H9 (cell line): ENCODE results near the gene FOXN4. TPM values are rescaled to one million over a fixed set of nuclear protein-coding genes. Genes with fewer than 3 reads are reported as not detected.

ENCODE experiments used
- DNase-seq: peaks from one replicate; pipeline ENCODE4 v3.0.0-alpha.2; 2017
- H2AFZ ChIP-seq: one replicate; pipeline ENCODE4 v1.6.1; 2013; ENCODE audit warnings: mild to moderate bottlenecking, low read length, control low read depth, moderate library complexity
- H2AK5ac ChIP-seq: 2 replicates; pipeline ENCODE4 v1.6.1; 2013; ENCODE audit warnings: low read length, control low read depth, mixed read lengths; ENCODE audit not compliant: insufficient read length
- H2BK120ac ChIP-seq: one replicate; pipeline ENCODE4 v1.6.1; 2013; ENCODE audit warnings: low read depth, mild to moderate bottlenecking, low read length, control low read depth, inconsistent platforms; ENCODE audit not compliant: poor library complexity, severe bottlenecking
- H2BK12ac ChIP-seq: 2 replicates; pipeline ENCODE4 v1.6.1; 2013; ENCODE audit warnings: low read length, control low read depth, mixed read lengths, low read depth; ENCODE audit not compliant: insufficient read length
- H2BK15ac ChIP-seq: 2 replicates; pipeline ENCODE4 v1.6.1; 2013; ENCODE audit warnings: low read depth, low read length, control low read depth
- H2BK20ac ChIP-seq: one replicate; pipeline ENCODE4 v1.6.1; 2013; ENCODE audit warnings: low read depth, mild to moderate bottlenecking, low read length, control low read depth, inconsistent platforms; ENCODE audit not compliant: poor library complexity, severe bottlenecking
- H2BK5ac ChIP-seq: 2 replicates; pipeline ENCODE4 v1.6.1; 2013; ENCODE audit warnings: low read length, control low read depth, mixed read lengths; ENCODE audit not compliant: insufficient read length
- H3K14ac ChIP-seq: 2 replicates; pipeline ENCODE4 v1.6.1; 2013; ENCODE audit warnings: low read length, control low read depth; ENCODE audit not compliant: insufficient read depth
- H3K18ac ChIP-seq: 2 replicates; pipeline ENCODE4 v1.6.1; 2013; ENCODE audit warnings: low read depth, mild to moderate bottlenecking, mixed read lengths, low read length, control low read depth; ENCODE audit not compliant: insufficient read length
- H3K23ac ChIP-seq: 2 replicates; pipeline ENCODE4 v1.6.1; 2013; ENCODE audit warnings: low read length, control low read depth, mixed read lengths, low read depth; ENCODE audit not compliant: insufficient read length
- H3K23me2 ChIP-seq: 2 replicates; pipeline ENCODE4 v1.6.1; 2013; ENCODE audit warnings: low read depth, mild to moderate bottlenecking, mixed read lengths, low read length, control low read depth; ENCODE audit not compliant: insufficient read length, poor library complexity, severe bottlenecking
- H3K27ac ChIP-seq: 2 replicates; pipeline ENCODE4 v1.5.1; 2013; ENCODE audit warnings: low read length, control low read depth, mixed read lengths, low read depth; ENCODE audit not compliant: insufficient read length
- H3K27me3 ChIP-seq: 2 replicates; pipeline ENCODE4 v1.6.1; 2013; ENCODE audit warnings: low read length, control low read depth, inconsistent platforms; ENCODE audit not compliant: insufficient read depth
- H3K4ac ChIP-seq: 2 replicates; pipeline ENCODE4 v1.6.1; 2013; ENCODE audit warnings: low read depth, mild to moderate bottlenecking, control low read depth, inconsistent platforms, low read length, moderate library complexity
- H3K4me1 ChIP-seq: 2 replicates; pipeline ENCODE4 v1.6.1; 2013; ENCODE audit warnings: low read length, control low read depth, inconsistent platforms; ENCODE audit not compliant: insufficient read depth
- H3K4me2 ChIP-seq: 2 replicates; pipeline ENCODE4 v1.6.1; 2013; ENCODE audit warnings: low read length, control low read depth, mixed read lengths; ENCODE audit not compliant: insufficient read length, insufficient read depth
- H3K56ac ChIP-seq: 2 replicates; pipeline ENCODE4 v1.6.1; 2013; ENCODE audit warnings: low read depth, mild to moderate bottlenecking, mixed read lengths, low read length, control low read depth; ENCODE audit not compliant: insufficient read length
- H3K79me1 ChIP-seq: 2 replicates; pipeline ENCODE4 v1.6.1; 2013; ENCODE audit warnings: low read depth, mild to moderate bottlenecking, moderate library complexity, low read length, control low read depth, inconsistent platforms; ENCODE audit not compliant: insufficient read depth, poor library complexity, severe bottlenecking
- H3K79me2 ChIP-seq: 2 replicates; pipeline ENCODE4 v1.6.1; 2013; ENCODE audit warnings: low read length, control low read depth, inconsistent platforms; ENCODE audit not compliant: insufficient read depth
- H3K9ac ChIP-seq: 2 replicates; pipeline ENCODE4 v1.6.1; 2013; ENCODE audit warnings: low read length, control low read depth, mixed read lengths; ENCODE audit not compliant: insufficient read length; ENCODE audit errors: extremely low read depth
- H3K9me3 ChIP-seq: one replicate; pipeline ENCODE4 v1.6.1; 2013; ENCODE audit warnings: low read depth, low read length, inconsistent platforms; ENCODE audit not compliant: control insufficient read depth
- H3T11ph ChIP-seq: one replicate; pipeline ENCODE4 v1.6.1; 2013; ENCODE audit warnings: mild to moderate bottlenecking, low read length, control low read depth, inconsistent platforms
- H4K20me1 ChIP-seq: one replicate; pipeline ENCODE4 v1.6.1; 2013; ENCODE audit not compliant: control insufficient read depth, insufficient read length, insufficient read depth
- H4K5ac ChIP-seq: 2 replicates; pipeline ENCODE4 v1.6.1; 2013; ENCODE audit warnings: low read depth, mild to moderate bottlenecking, mixed read lengths, low read length, control low read depth; ENCODE audit not compliant: insufficient read length
- H4K8ac ChIP-seq: replicated peaks from 2 replicates; pipeline ENCODE4 v1.6.1; 2013; ENCODE audit warnings: low read length, control low read depth, mixed read lengths, low read depth; ENCODE audit not compliant: insufficient read length
- H4K91ac ChIP-seq: 2 replicates; pipeline ENCODE4 v1.6.1; 2013; ENCODE audit warnings: low read depth, mild to moderate bottlenecking, moderate library complexity, mixed read lengths, low read length, control low read depth; ENCODE audit not compliant: insufficient read length
- H3K27ac Mint-ChIP-seq, 3 experiments: 2 replicates in 2 of 3; 3 replicates in 1 of 3; pipeline ENCODE4 v1.8.0; 2020 to 2021; ENCODE audit warnings: mixed read lengths in 3 of 3, mild to moderate bottlenecking in 1 of 3, moderate library complexity in 1 of 3
- H3K27me3 Mint-ChIP-seq: 2 replicates; pipeline ENCODE4 v1.8.0; 2021; ENCODE audit warnings: low read depth, mild to moderate bottlenecking, moderate library complexity, mixed read lengths
- H3K36me3 Mint-ChIP-seq, 3 experiments: 2 replicates in 2 of 3; 3 replicates in 1 of 3; pipeline ENCODE4 v1.8.0; 2020 to 2021; ENCODE audit warnings: low read depth in 3 of 3, mixed read lengths in 3 of 3; ENCODE audit not compliant: insufficient read depth in 1 of 3
- H3K4me1 Mint-ChIP-seq, 2 experiments: 2 replicates each; pipeline ENCODE4 v1.8.0; 2020; ENCODE audit warnings: mixed read lengths in 2 of 2
- H3K4me3 Mint-ChIP-seq, 2 experiments: 2 replicates in 1 of 2; 3 replicates in 1 of 2; pipeline ENCODE4 v1.8.0; 2020 to 2021; ENCODE audit warnings: mild to moderate bottlenecking in 2 of 2, mixed read lengths in 2 of 2, moderate library complexity in 1 of 2
- H3K9me3 Mint-ChIP-seq, 2 experiments: 2 replicates in 1 of 2; 3 replicates in 1 of 2; pipeline ENCODE4 v1.8.0; 2020; ENCODE audit warnings: mild to moderate bottlenecking in 2 of 2, mixed read lengths in 2 of 2, moderate library complexity in 1 of 2
- CTCF ChIP-seq: fragments of 200-600 bp; sonication (generic); conservative IDR thresholded peaks from 3 replicates; pipeline ENCODE4 v1.8.0; 2021; ENCODE audit warnings: antibody characterized with exemption, mild to moderate bottlenecking
- WGBS: extraction: QIAGEN DNeasy Blood & Tissue Kit; methylation state at CpG from one replicate; pipeline ENCODE4 v1.1.7; 2013; ENCODE audit warnings: missing lambda C conversion rate, low lambda C conversion rate, mixed read lengths; ENCODE audit not compliant: insufficient read length; ENCODE audit errors: extremely low coverage; 5-methylcytosine and 5-hydroxymethylcytosine counted together
- total RNA-seq: library from RNA; stranded (reverse); gene quantifications from 2 replicates; pipeline ENCODE4 v1.2.1, GENCODE V29; 2021

The FOXN4 gene
- total RNA-seq, 1 experiment from 2014 or later: 0.39 TPM

- DNase-seq: no peak
- Histone ChIP-seq H3K27ac (no peak overlapping the region), H4K8ac (no peak overlapping the region), H3K4me1 (no peaks in the 10 kb centered on the region), H2BK12ac (no peak overlapping the region), H3K4me2 (no peak overlapping the region), H3K27me3 (no peaks in the 10 kb centered on the region), H2BK120ac (no peak overlapping the region), H3K79me1 (no peaks in the 10 kb centered on the region), H3K18ac (no peak overlapping the region), H2BK5ac (no peak overlapping the region), H3K9ac (no peak overlapping the region), H4K91ac (no peak overlapping the region), H3K9me3 (no peaks in the 10 kb centered on the region), H3K4ac (no peak overlapping the region), H3K79me2 (no peaks in the 10 kb centered on the region), H4K20me1 (no peaks in the 10 kb centered on the region), H2BK20ac (no peak overlapping the region), H3K56ac (no peak overlapping the region), H4K5ac (no peak overlapping the region), H3K23ac (no peak overlapping the region), H2AK5ac (no peak overlapping the region), H2BK15ac (no peak overlapping the region), H2AFZ (no peak overlapping the region), H3K14ac (no peak overlapping the region), H3K23me2 (no peaks in the 10 kb centered on the region), H3T11ph (no peak overlapping the region)
- no CpG with 5 or more reads among the region's 3 CpGs for WGBS
- H3K27me3 Mint-ChIP-seq: peaks cover 2% of the 10 kb centered on the region
- H3K4me1 Mint-ChIP-seq: no peaks in the 10 kb centered on the region
- H3K27ac Mint-ChIP-seq: no peak overlapping the region; a peak in 1 of 7 replicates
- no peaks in the 10 kb centered on the region for H3K36me3 Mint-ChIP-seq
- peak; percentile 59; the same call in 2 of the 3 replicates for TF ChIP-seq CTCF
- H3K4me3 Mint-ChIP-seq: no peak overlapping the region
- peaks cover 0 to 4% of the 10 kb centered on the region in 2 experiments; a peak in 2 of 5 replicates for H3K9me3 Mint-ChIP-seq
These were observed 37.8 kb upstream of the FOXN4 start for GRCh38 chr12:109346920-109347319.
